HEK293 (cell line): ENCODE measurements around the gene ADCK2.
A peak's percentile ranks its signal among the peaks of the same experiment; 100 is the strongest.

Experiments
- BCL11B ChIP-seq: fragments of 450-650 bp; formaldehyde crosslinking; IDR thresholded peaks from 2 replicates; pipeline ENCODE4 v1.5.1; 2016; ENCODE audit warnings: low read depth, missing biosample characterization, missing genetic modification characterization
- GLI2 ChIP-seq: fragments of 450-650 bp; formaldehyde crosslinking; IDR thresholded peaks from 2 replicates; pipeline ENCODE4; 2017; ENCODE audit warnings: missing biosample characterization, missing genetic modification characterization, low read depth, borderline replicate concordance
- HOXD13 ChIP-seq: sonication (generic); formaldehyde crosslinking; IDR thresholded peaks from 2 replicates; pipeline ENCODE4 v1.8.0; 2022; ENCODE audit warnings: missing genetic modification reagents, borderline replicate concordance
- KLF1 ChIP-seq: fragments of 450-650 bp; formaldehyde crosslinking; IDR thresholded peaks from 2 replicates; pipeline ENCODE4 v1.5.1; 2016; ENCODE audit warnings: missing biosample characterization, missing genetic modification characterization
- KLF17 ChIP-seq: fragments of 450-650 bp; formaldehyde crosslinking; IDR thresholded peaks from 2 replicates; pipeline ENCODE4 v1.5.1; 2016; ENCODE audit warnings: missing biosample characterization, missing genetic modification characterization
- MEIS1 ChIP-seq: sonication (generic); formaldehyde crosslinking; IDR thresholded peaks from 2 replicates; pipeline ENCODE4 v1.8.1; 2022; ENCODE audit warnings: missing genetic modification reagents, mild to moderate bottlenecking, borderline replicate concordance
- PRDM6 ChIP-seq: fragments of 450-650 bp; formaldehyde crosslinking; IDR thresholded peaks from 2 replicates; pipeline ENCODE4 v1.5.1; 2017; ENCODE audit warnings: missing biosample characterization, missing genetic modification characterization
- REPIN1 ChIP-seq: fragments of 450-650 bp; formaldehyde crosslinking; IDR thresholded peaks from 2 replicates; pipeline ENCODE4 v1.5.1; 2017; ENCODE audit warnings: missing biosample characterization, missing genetic modification characterization, low read depth
- REST ChIP-seq: fragments of 450-650 bp; formaldehyde crosslinking; IDR thresholded peaks from 2 replicates; pipeline ENCODE4 v1.5.1; 2016; ENCODE audit warnings: missing biosample characterization, missing genetic modification characterization
- TCF7L2 ChIP-seq: IDR thresholded peaks from 2 replicates; pipeline ENCODE4 v1.6.1; 2011; ENCODE audit warnings: low read depth, mild to moderate bottlenecking, inconsistent platforms, low read length, moderate library complexity, borderline replicate concordance
- ZBTB26 ChIP-seq: fragments of 450-650 bp; formaldehyde crosslinking; optimal IDR thresholded peaks from 2 replicates; pipeline ENCODE3; 2016; ENCODE audit warnings: missing biosample characterization, mild to moderate bottlenecking, missing genetic modification characterization
- ZNF221 ChIP-seq: fragments of 450-650 bp; formaldehyde crosslinking; IDR thresholded peaks from 2 replicates; pipeline ENCODE4 v1.5.1; 2017; ENCODE audit warnings: missing biosample characterization, missing genetic modification characterization, borderline replicate concordance
- ZNF223 ChIP-seq: fragments of 450-650 bp; formaldehyde crosslinking; IDR thresholded peaks from 2 replicates; pipeline ENCODE4 v1.5.1; 2016; ENCODE audit warnings: missing biosample characterization, missing genetic modification characterization
- ZNF280D ChIP-seq: fragments of 450-650 bp; formaldehyde crosslinking; IDR thresholded peaks from 2 replicates; pipeline ENCODE4 v1.5.1; 2016; ENCODE audit warnings: missing biosample characterization, missing genetic modification characterization
- ZNF311 ChIP-seq: fragments of 450-650 bp; formaldehyde crosslinking; IDR thresholded peaks from 2 replicates; pipeline ENCODE4 v1.5.1; 2017; ENCODE audit warnings: missing biosample characterization, missing genetic modification characterization, borderline replicate concordance
- ZNF354C ChIP-seq: fragments of 450-650 bp; formaldehyde crosslinking; IDR thresholded peaks from 2 replicates; pipeline ENCODE4 v1.5.1; 2016; ENCODE audit warnings: missing biosample characterization, missing genetic modification characterization, low read depth, borderline replicate concordance
- ZNF544 ChIP-seq: fragments of 450-650 bp; formaldehyde crosslinking; IDR thresholded peaks from 2 replicates; pipeline ENCODE4 v1.5.0; 2017; ENCODE audit warnings: missing biosample characterization, missing genetic modification characterization
- ZNF549 ChIP-seq: fragments of 450-650 bp; IDR thresholded peaks from 2 replicates; pipeline ENCODE4 v1.5.1; 2018; ENCODE audit warnings: missing biosample characterization, missing genetic modification characterization, mild to moderate bottlenecking, inconsistent platforms, moderate library complexity
- ZNF560 ChIP-seq: fragments of 450-650 bp; formaldehyde crosslinking; IDR thresholded peaks from 2 replicates; pipeline ENCODE4 v1.5.1; 2017; ENCODE audit warnings: missing biosample characterization, missing genetic modification characterization, borderline replicate concordance
- ZNF561 ChIP-seq: fragments of 450-650 bp; IDR thresholded peaks from 2 replicates; pipeline ENCODE4 v1.5.1; 2018; ENCODE audit warnings: missing biosample characterization, missing genetic modification characterization, borderline replicate concordance
- ZNF610 ChIP-seq: fragments of 450-650 bp; formaldehyde crosslinking; IDR thresholded peaks from 2 replicates; pipeline ENCODE4 v1.5.1; 2016; ENCODE audit warnings: missing biosample characterization, missing genetic modification characterization, borderline replicate concordance
- ZNF704 ChIP-seq: fragments of 450-650 bp; formaldehyde crosslinking; IDR thresholded peaks from 2 replicates; pipeline ENCODE4 v1.5.1; 2016; ENCODE audit warnings: missing biosample characterization, missing genetic modification characterization
- ZNF777 ChIP-seq: fragments of 450-650 bp; formaldehyde crosslinking; IDR thresholded peaks from 2 replicates; pipeline ENCODE4 v1.5.1; 2017; ENCODE audit warnings: missing biosample characterization, missing genetic modification characterization, borderline replicate concordance
- ZNF791 ChIP-seq: fragments of 450-650 bp; formaldehyde crosslinking; IDR thresholded peaks from 2 replicates; pipeline ENCODE4 v1.5.1; 2016; ENCODE audit warnings: missing biosample characterization, missing genetic modification characterization

Gene ADCK2

GRCh38 chr7:140625908-140626868 lies 46.6 kb upstream of the ADCK2 start (continued):
- TF ChIP-seq TCF7L2 (no peak), ZNF221 (tag by site-specific recombination) (no peak), MEIS1 (CRISPR knock-in tag) (no peak), KLF17 (tag by site-specific recombination) (0 out of 2 replicates have a peak, but pooled peaks have one; percentile 20), REST (tag by site-specific recombination) (no peak), ZBTB26 (tag by site-specific recombination) (no peak), BCL11B (tag by site-specific recombination) (no peak), ZNF544 (tag by site-specific recombination) (no peak), GLI2 (tag by site-specific recombination) (no peak), REPIN1 (tag by site-specific recombination) (no peak), ZNF311 (tag by site-specific recombination) (no peak), ZNF280D (tag by site-specific recombination) (no peak), ZNF561 (tag by site-specific recombination) (no peak), PRDM6 (tag by site-specific recombination) (no peak), HOXD13 (peak; percentile 31; the same call in 1 of the 2 replicates), ZNF777 (no peak), ZNF704 (tag by site-specific recombination) (no peak), ZNF354C (tag by site-specific recombination) (no peak), KLF1 (peak; percentile 29; the same call in 1 of the 2 replicates), ZNF223 (tag by site-specific recombination) (no peak), ZNF610 (tag by site-specific recombination) (no peak), ZNF560 (tag by site-specific recombination) (no peak), ZNF549 (tag by site-specific recombination) (no peak), ZNF791 (tag by site-specific recombination) (no peak)
